H1 (cell line): ENCODE measurements around the gene TSPAN33. TPM values are rescaled to one million over a fixed set of nuclear protein-coding genes. Genes with fewer than 3 reads are reported as not detected.

Experiments
- BACH1 ChIP-seq: IDR thresholded peaks from 2 replicates; pipeline ENCODE4 v1.6.1; 2012; ENCODE audit warnings: low read length, improper control_type of control experiment
- BRCA1 ChIP-seq: IDR thresholded peaks from 2 replicates; pipeline ENCODE4 v1.6.1; 2012; ENCODE audit warnings: low read depth, low read length, improper control_type of control experiment
- CBX8 ChIP-seq: fragments of 300-800, 300-1000 bp; sonication (generic); IDR thresholded peaks from 2 replicates; pipeline ENCODE4 v1.7.1; 2016; ENCODE audit warnings: low read depth, low read length, borderline replicate concordance
- CREB1 ChIP-seq: IDR thresholded peaks from 2 replicates; pipeline ENCODE4 v1.6.1; 2012; ENCODE audit warnings: inconsistent platforms
- CTBP2 ChIP-seq: IDR thresholded peaks from 2 replicates; pipeline ENCODE4 v1.7.0; 2011; ENCODE audit warnings: borderline replicate concordance, mild to moderate bottlenecking, moderate library complexity, mixed read lengths, low read length; ENCODE audit not compliant: insufficient read depth, insufficient read length
- EZH2 ChIP-seq: fragments of 200-600 bp; sonication (generic); IDR thresholded peaks from 2 replicates; pipeline ENCODE4 v1.7.1; 2012; ENCODE audit warnings: low read depth, mild to moderate bottlenecking, moderate library complexity, low read length, inconsistent platforms; ENCODE audit not compliant: severe bottlenecking
- GABPA ChIP-seq: IDR thresholded peaks from 2 replicates; pipeline ENCODE4 v1.6.1; 2011; ENCODE audit warnings: mild to moderate bottlenecking, low read length, moderate library complexity, borderline replicate concordance; ENCODE audit not compliant: insufficient read depth
- HDAC2 ChIP-seq, 2 experiments: fragments of 300-600 bp in 1 of 2; sonication (generic) in 1 of 2; IDR thresholded peaks; 2 replicates each; pipeline ENCODE4 v1.6.1; 2011 to 2012; ENCODE audit warnings: low read depth in 2 of 2, low read length in 2 of 2, mild to moderate bottlenecking in 2 of 2, moderate library complexity in 2 of 2, borderline replicate concordance in 1 of 2, inconsistent platforms in 1 of 2
- JUN ChIP-seq: IDR thresholded peaks from 2 replicates; pipeline ENCODE4 v1.6.1; 2011; ENCODE audit warnings: low read depth, mild to moderate bottlenecking, improper control_type of control experiment, low read length
- JUND ChIP-seq: IDR thresholded peaks from 2 replicates; pipeline ENCODE4 v1.6.1; 2011; ENCODE audit warnings: mild to moderate bottlenecking, improper control_type of control experiment, low read length
- KDM5A ChIP-seq: fragments of 200-600 bp; IDR thresholded peaks from 2 replicates; pipeline ENCODE4 v1.7.1; 2012; ENCODE audit warnings: mild to moderate bottlenecking, low read length, inconsistent platforms, mixed read lengths
- PHF8 ChIP-seq: fragments of 200-600 bp; sonication (generic); conservative IDR thresholded peaks from 2 replicates; pipeline ENCODE4 v1.7.1; 2012; ENCODE audit warnings: low read depth, mild to moderate bottlenecking, inconsistent platforms, low read length, moderate library complexity
- POLR2A ChIP-seq, 2 experiments: IDR thresholded peaks; 1 replicate in 1 of 2; 2 replicates in 1 of 2; pipeline ENCODE4 v1.6.1; 2011; ENCODE audit warnings: low read depth in 2 of 2, low read length in 2 of 2, mild to moderate bottlenecking in 2 of 2; ENCODE audit errors: control extremely low read depth in 1 of 2
- POU5F1 ChIP-seq: IDR thresholded peaks from 2 replicates; pipeline ENCODE4 v1.6.1; 2011; ENCODE audit warnings: low read depth, mild to moderate bottlenecking, low read length, moderate library complexity
- RAD21 ChIP-seq, 2 experiments: IDR thresholded peaks in 1 of 2; conservative IDR thresholded peaks in 1 of 2; 2 replicates each; pipeline ENCODE4 v1.6.1; 2011; ENCODE audit warnings: low read depth in 2 of 2, low read length in 2 of 2, improper control_type of control experiment in 1 of 2, inconsistent platforms in 1 of 2, mild to moderate bottlenecking in 1 of 2, moderate library complexity in 1 of 2
- RBBP5 ChIP-seq: IDR thresholded peaks from 2 replicates; pipeline ENCODE4 v1.7.1; 2012; ENCODE audit warnings: low read depth, mild to moderate bottlenecking, inconsistent platforms, low read length, moderate library complexity, borderline replicate concordance
- RFX5 ChIP-seq: IDR thresholded peaks from 2 replicates; pipeline ENCODE4 v1.6.1; 2011; ENCODE audit warnings: low read depth, low read length, improper control_type of control experiment, borderline replicate concordance
- RNF2 ChIP-seq: fragments of 200-900, 300-1000 bp; sonication (generic); IDR thresholded peaks from 2 replicates; pipeline ENCODE4 v1.7.1; 2016; ENCODE audit warnings: borderline replicate concordance, low read depth, mild to moderate bottlenecking, antibody characterized with exemption, low read length; ENCODE audit not compliant: poor library complexity, severe bottlenecking; ENCODE audit errors: missing control alignments
- SRF ChIP-seq: IDR thresholded peaks from 2 replicates; pipeline ENCODE4 v1.6.1; 2011; ENCODE audit warnings: mild to moderate bottlenecking, low read depth, low read length, moderate library complexity
- TAF7 ChIP-seq: optimal IDR thresholded peaks from 2 replicates; pipeline ENCODE3; 2011; ENCODE audit warnings: low read depth, mild to moderate bottlenecking, inconsistent platforms, low read length, moderate library complexity, borderline replicate concordance
- TCF12 ChIP-seq: IDR thresholded peaks from 2 replicates; pipeline ENCODE4 v1.6.1; 2011; ENCODE audit warnings: low read depth, mild to moderate bottlenecking, low read length
- ZNF274 ChIP-seq: IDR thresholded peaks from 2 replicates; pipeline ENCODE4 v1.7.0; 2012; ENCODE audit warnings: low read length, borderline replicate concordance; ENCODE audit errors: extremely low read depth
- polyA plus RNA-seq, 7 experiments: library from polyadenylated mRNA; depleted of rRNA in 3 of 7; stranded (reverse) in 5 of 7; unstranded in 2 of 7; fragments of >200 nt in 5 of 7; fragments of 200-250 nt in 2 of 7; gene quantifications; 1 replicate in 5 of 7; 2 replicates in 1 of 7; 4 replicates in 1 of 7; pipeline versions ENCODE4 v1.2.1 to v1.2.3, GENCODE V29; 2011 to 2013; ENCODE audit warnings: missing spikeins in 2 of 7, mixed read lengths in 2 of 7
- total RNA-seq: library from RNA; stranded (reverse); fragmentation: NEBNext Ultra II Directional; extraction: Animal tissue kit (Norgen Biotek cat#: 25700); gene quantifications from 2 replicates; pipeline ENCODE4 v1.2.1, GENCODE V29; 2021
- TF ChIP-seq, protein P1 (sequence below): IDR thresholded peaks from 2 replicates; pipeline ENCODE4 v1.6.1; 2011; ENCODE audit warnings: low read depth, mild to moderate bottlenecking, low read length; ENCODE audit not compliant: insufficient read depth

The TSPAN33 gene
- total and polyA plus RNA-seq, 2 of the 8 experiments (the other 6 are each of a cell fraction or from before 2014, with no cell fraction given) = 42.8 to 47.1 TPM

DNA sequence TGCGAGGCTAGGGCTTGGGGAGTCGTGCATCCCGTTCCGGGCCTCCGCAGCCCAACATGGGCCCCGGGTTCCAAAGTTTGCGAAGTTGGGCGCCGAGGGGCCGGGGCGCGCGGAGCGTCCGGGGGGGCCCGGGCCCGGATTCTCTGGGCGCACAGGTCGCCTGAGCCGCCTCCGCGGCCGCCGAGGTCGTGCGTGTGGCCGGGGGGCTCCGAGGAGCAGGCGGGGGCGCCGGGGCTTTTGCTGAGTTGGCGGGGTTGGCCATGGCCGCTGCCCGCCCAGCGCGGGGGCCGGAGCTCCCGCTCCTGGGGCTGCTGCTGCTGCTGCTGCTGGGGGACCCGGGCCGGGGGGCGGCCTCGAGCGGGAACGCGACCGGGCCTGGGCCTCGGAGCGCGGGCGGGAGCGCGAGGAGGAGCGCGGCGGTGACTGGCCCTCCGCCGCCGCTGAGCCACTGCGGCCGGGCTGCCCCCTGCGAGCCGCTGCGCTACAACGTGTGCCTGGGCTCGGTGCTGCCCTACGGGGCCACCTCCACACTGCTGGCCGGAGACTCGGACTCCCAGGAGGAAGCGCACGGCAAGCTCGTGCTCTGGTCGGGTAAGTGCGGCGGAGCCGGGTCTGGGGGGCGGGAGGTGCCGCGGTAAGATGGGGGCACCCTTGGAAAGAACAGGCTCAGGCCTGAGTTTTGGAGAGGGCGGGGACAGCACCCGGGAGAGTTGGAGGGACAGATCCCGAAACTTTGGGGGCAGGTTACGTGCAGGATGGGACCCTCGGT, 44.6 kb downstream of the TSPAN33 start (continued):
- TF ChIP-seq SRF (no peak), BRCA1 (no peak), CTBP2 (no peak), CREB1 (no peak), HDAC2 (IDR thresholded peaks at IDR 0.05; ENCODE audit: borderline replicate concordance in 1 of 2, low read depth in 2 of 2, low read length in 2 of 2) (no peak), EZH2 (no peak), BACH1 (no peak), RBBP5 (peak; percentile 56; the same call in 1 of the 2 replicates), POU5F1 (no peak), PHF8 (peak; percentile 18; the same call in 1 of the 2 replicates), GABPA (peak; percentile 33; the same call in 1 of the 2 replicates), JUND (no peak), TCF12 (no peak), JUN (no peak), RFX5 (no peak), ZNF274 (no peak), RAD21 (IDR thresholded peaks at IDR 0.05 in 1 of 2, conservative IDR thresholded peaks at IDR 0.05 in 1 of 2; ENCODE audit: low read depth in 2 of 2, low read length in 2 of 2) (no peak), RNF2 (no peak), CBX8 (no peak), KDM5A (no peak), TAF7 (peak; percentile 26), POLR2A (IDR thresholded peaks at IDR 0.05; ENCODE audit: control extremely low read depth in 1 of 2, low read depth in 2 of 2, low read length in 2 of 2) (peak in 1 of 2 experiments; percentile 45; a peak in 1 of 3 replicates)
- TF ChIP-seq, protein P1, sequence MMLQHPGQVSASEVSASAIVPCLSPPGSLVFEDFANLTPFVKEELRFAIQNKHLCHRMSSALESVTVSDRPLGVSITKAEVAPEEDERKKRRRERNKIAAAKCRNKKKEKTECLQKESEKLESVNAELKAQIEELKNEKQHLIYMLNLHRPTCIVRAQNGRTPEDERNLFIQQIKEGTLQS = no peak
